HG03439 (cell line): ENCODE results near the gene CNIH2.
"Not testable (repeated sequence)": the region's sequence is repeated elsewhere in the genome, so short reads cannot be mapped to it uniquely, and the experiment has no call there.

ENCODE experiments used
- ATAC-seq: cut with Tn5 transposase; IDR thresholded peaks from one replicate; pipeline ENCODE4 v1.9.1; 2021; ENCODE audit warnings: mild to moderate bottlenecking, moderate library complexity; ENCODE audit not compliant: unreplicated experiment

CNIH2 gene

GRCh38 chr11:66313321-66314185, 35.6 kb downstream of the CNIH2 start:
- ATAC-seq, result no peak

DNA sequence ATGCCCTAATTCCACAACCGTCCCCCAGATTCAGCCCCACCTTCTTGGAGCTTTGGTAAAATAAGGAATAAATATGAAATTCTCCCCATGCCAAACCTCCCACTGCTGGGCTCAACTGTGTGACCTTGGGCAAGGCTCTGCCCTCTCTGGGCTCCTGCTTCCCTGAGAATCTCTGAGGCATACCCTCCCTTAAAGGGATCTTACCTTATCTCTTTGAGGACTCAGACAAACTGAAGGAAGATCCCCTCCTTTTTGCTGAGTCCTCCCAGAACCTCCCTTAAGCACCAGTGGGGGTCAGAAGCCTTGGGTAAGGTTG, 36.2 kb downstream of the CNIH2 start:
- ATAC-seq, result no peak

DNA sequence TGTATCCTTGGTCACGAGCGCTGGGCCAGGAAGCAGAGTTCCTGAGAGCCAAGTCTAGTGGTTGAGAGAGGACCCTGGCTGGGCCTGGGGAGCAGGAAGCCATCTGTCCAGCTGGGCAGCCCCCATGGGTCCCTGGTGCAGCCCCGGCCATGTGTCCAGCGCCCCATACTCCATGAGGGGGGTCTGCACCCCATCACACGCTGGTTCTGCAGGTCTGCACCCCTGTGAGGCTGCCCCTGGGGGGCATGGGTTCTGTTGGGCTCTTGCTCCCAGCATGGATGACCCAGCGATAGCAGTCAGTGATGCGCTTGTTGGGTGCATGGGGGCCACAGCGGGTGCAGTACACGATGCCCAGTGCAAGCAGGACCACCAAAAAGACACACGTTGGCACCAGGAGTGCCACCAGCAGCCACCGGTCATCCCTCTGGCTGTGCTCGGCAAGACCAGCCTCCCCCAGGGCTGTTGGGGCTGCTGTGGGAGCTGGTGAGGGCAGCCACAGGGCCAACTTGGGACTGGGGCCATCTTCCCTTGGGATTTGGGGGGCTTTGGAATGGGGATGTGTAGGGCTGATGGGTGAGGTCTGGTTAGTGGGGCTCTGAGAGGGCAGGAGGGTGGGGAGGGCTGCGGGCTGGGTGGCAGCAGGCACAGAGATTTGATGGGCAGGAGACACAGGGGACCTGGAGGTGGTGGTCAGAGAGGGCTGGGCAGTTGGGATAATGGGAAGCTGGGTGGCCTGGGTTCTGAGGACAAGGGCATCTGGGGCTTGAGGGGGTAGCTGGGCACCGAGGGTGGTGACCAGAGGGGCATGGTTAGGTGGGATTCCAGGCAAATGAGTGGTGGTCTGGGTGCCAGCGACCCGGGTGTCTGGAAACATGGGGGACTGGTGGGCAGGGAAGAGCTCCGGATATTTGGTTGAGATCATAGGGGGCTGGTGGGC, 36.9 kb downstream of the CNIH2 start:
- ATAC-seq, result no peak

- no peak for ATAC-seq
Observed at GRCh38 chr11:66315498-66315885, 37.5 kb downstream of the CNIH2 start.

GRCh38 chr11:66315921-66316811, 38.2 kb downstream of the CNIH2 start:
- no peak for ATAC-seq

DNA sequence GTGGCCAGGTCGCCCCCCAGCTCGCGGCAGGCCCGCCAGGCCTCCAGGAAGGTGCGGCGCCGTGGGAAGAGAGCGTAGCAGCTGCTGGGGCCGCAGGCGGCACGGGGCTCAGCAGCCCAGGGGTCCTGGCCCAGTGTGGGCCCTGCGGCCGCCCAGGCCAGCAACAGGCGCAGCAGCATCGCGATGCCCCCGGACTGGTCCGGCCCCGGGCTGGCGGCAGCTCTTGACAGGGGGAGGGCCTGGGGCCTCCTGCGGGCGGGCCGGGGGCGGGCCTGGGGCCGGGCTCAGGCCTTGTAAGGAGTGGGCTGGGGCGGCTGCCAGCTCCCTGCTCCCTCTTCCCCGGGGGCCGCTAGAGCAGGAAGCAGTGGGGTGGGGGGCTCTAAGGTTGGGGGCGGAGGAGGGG, 38.9 kb downstream of the CNIH2 start, which contains the start of gene CD248:
Gene CD248 (minus strand): TSS at position 196 of the 403 bp plus-strand sequence. CDS start 17 bp downstream, at position 179.
- no peak for ATAC-seq

- no peak for ATAC-seq
Observed at GRCh38 chr11:66317322-66317722, 39.3 kb downstream of the CNIH2 start.

DNA sequence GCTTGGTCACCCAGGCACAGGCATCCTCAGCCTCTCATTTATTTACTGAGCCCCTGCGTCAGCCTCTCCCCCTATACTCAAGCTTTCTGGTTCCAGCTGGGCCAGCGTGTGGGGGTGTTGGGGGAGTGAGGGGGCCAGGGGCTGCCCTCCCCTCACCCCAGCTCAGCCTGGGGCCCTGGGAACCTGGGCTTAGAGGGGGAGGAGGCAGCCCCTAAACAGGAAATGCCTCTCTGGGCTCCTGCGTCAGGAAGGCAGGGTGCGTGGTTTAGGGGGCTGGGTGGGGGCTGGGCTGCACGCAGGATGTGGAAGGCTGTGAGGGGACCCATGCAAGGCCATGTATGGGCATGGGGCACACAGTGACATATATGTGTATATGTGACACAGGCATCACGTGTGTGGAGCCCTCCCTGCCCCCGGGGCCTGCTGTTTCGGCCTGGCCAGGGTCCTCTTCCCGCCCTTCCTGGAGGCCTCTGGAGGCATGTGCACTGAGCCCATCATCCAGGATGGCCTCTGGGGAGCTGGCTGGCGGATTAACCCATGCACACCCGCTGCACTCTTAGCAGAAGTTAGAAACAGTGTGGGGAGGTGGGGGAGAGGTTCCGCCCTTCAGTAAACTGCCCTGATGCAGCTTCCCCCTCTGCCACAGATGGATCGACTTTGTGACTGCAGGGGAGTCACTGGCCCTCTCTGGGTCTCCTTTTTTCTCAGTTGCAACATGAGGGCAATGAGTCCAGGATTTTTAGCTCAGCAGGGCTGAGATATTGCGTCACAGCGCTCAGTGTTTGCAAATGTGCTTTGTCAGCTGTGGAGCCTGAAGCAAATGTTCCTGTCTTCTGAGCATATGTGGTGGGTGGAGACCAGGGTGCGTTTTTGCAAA, 40.0 kb downstream of the CNIH2 start:
- no peak for ATAC-seq

DNA sequence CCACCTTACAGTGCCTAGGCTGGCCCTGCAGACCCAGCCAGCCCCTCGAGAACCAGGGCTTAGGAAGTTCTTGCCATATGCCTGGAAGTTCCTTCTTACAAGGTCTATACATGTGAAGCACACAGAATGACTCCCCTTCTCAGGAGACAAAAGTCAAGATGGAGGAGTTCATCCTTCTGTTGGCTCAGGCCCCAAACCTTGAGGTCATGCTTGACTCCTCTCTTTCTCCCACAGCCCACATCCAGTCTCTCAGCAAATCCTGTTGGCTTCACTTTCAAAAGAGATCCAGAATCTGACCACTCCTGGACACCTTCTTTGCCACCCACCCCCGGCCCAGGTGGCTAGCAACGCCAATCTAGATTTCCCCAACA, 40.6 kb downstream of the CNIH2 start:
- ATAC-seq, result no peak

- ATAC-seq, result not testable (repeated sequence)
Observed at GRCh38 chr11:66320289-66320688, 42.3 kb downstream of the CNIH2 start.

GRCh38 chr11:66320748-66321147, 42.8 kb downstream of the CNIH2 start:
- ATAC-seq, result not testable (repeated sequence)

DNA sequence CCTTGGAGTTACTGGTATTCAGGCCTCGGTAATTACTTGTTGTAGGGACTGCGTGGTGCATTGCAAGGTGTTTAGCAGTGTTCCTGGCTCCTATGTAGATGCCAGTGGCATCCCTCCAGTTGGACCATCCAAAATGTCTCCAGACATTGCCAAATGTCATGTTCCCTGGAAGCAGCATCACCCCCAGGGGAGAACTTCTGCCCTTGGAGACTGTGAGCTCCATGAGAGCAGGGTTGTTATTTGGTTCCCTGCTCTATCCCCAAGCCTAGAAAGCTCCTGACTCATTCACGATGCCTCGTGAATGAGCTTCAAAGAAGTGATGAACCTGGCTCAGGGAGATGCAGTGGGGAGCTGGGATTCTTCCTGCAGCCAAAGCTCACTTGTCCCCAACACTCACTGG, 43.6 kb downstream of the CNIH2 start:
- no peak for ATAC-seq

- no peak for ATAC-seq
Observed at GRCh38 chr11:66322732-66323427, 44.9 kb downstream of the CNIH2 start.

DNA sequence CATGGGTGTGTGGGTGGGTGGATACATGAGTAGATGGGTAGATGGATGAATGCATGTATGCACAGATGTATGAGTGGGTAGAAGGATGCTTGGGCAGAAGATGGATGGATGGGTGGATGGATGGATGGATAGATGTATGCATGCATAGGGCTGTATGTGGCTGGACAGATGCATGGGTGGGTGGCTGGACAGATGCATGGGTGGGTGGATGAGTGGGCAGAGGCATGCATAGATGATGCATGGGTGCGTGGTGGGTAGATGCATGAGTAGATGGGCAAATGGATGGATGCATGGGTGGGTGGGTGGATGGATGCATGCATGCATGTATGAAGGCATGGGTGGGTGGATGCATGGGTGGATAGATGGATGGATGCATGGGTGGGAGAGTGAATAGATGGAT, 45.7 kb downstream of the CNIH2 start:
- no peak for ATAC-seq

- ATAC-seq, result no peak
Observed at GRCh38 chr11:66324664-66325063, 46.7 kb downstream of the CNIH2 start.

DNA sequence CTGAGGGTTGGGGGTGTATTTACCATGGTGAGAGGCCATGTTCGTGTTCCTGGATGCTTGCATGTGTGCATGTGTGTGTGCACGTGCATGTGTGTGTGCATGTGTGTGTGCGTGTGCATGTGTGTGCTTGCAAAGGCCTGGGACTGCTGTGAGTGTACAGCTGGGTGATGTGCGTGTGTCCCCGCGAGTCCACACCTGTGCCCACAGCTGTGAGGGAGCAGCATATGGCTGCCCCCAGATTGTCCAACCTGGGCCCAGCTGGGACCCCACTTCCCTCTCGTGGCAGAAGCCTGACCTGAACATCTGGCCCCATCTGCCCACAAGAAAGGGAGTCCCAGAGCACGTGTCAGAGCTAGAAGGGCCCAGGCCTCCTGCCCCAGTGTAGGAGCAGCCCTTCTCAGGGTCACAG, 47.3 kb downstream of the CNIH2 start:
- ATAC-seq, result no peak

- ATAC-seq, result no peak
Observed at GRCh38 chr11:66326261-66327111, 48.5 kb downstream of the CNIH2 start.
